Measurements from ENCODE around the gene OPCML. TPM values are rescaled to one million over a fixed set of nuclear protein-coding genes. Genes with fewer than 3 reads are reported as not detected.

The OPCML gene
- total and polyA plus RNA-seq, 2 experiments from 2014 or later, result 1.2 to 4.4 TPM

GRCh38 chr11:133235381-133235780 lies 296.9 kb downstream of the OPCML start:
- Histone ChIP-seq H3K4me3 (no peak overlapping the region), H3K9me2 (ENCODE audit: insufficient read depth) (no peaks in the 10 kb centered on the region), H3K27ac (ENCODE audit: low read depth) (no peak overlapping the region), H3K27me3 (ENCODE audit: insufficient read depth) (no peaks in the 10 kb centered on the region), H3K4me1 (ENCODE audit: insufficient read depth) (peaks cover 52% of the 10 kb centered on the region), H2AFZ (no peak overlapping the region), H3K36me3 (ENCODE audit: insufficient read depth) (0 out of 2 replicates have a peak, but pooled peaks cover 3% of the 10 kb centered on the region), H3K79me2 (replicated peaks; ENCODE audit: insufficient read depth) (no peaks in the 10 kb centered on the region), H3K4me2 (no peak overlapping the region), H4K20me1 (replicated peaks; ENCODE audit: insufficient read depth) (no peaks in the 10 kb centered on the region), H3F3A (replicated peaks; ENCODE audit: low read depth) (no peaks in the 10 kb centered on the region)
- Mint-ChIP-seq H3K27ac (no peak overlapping the region), H3K4me1 (peaks cover 49% of the 10 kb centered on the region), H3K9me3 (peaks cover 10% of the 10 kb centered on the region), H3K4me3 (no peak overlapping the region), H3K36me3 (ENCODE audit: low read depth) (peaks cover 5% of the 10 kb centered on the region; the same call in 2 of the 3 replicates), H3K27me3 (ENCODE audit: insufficient read depth, low read depth, poor library complexity) (no peaks in the 10 kb centered on the region)
- ATAC-seq (no peak), DNase-seq (ENCODE audit: low spot score) (no peak)
- TF ChIP-seq ZNF114 (CRISPR knock-in tag; IDR thresholded peaks at IDR 0.05), result no peak
- no peak for TF ChIP-seq ZNF331 (CRISPR knock-in tag; IDR thresholded peaks at IDR 0.05; ENCODE audit: low read depth)
- no peak for TF ChIP-seq CREB1 (CRISPR knock-in tag; IDR thresholded peaks at IDR 0.05; ENCODE audit: low read depth)
- no peak for TF ChIP-seq CTCF (conservative IDR thresholded peaks at IDR 0.05; ENCODE audit: low read depth in 2 of 2)
- no peak for TF ChIP-seq STAT1 (IDR thresholded peaks at IDR 0.05; ENCODE audit: unreplicated experiment)
- no peak for TF ChIP-seq EZH2 (IDR thresholded peaks at IDR 0.05; ENCODE audit: low read depth, unreplicated experiment)
- no peak for TF ChIP-seq REST (IDR thresholded peaks at IDR 0.05; ENCODE audit: unreplicated experiment)
- TF ChIP-seq EZH2phosphoT487 (IDR thresholded peaks at IDR 0.05; ENCODE audit: unreplicated experiment), result no peak
- no peak for TF ChIP-seq ETS1 (IDR thresholded peaks at IDR 0.05)
- TF ChIP-seq JUNB (IDR thresholded peaks at IDR 0.05; ENCODE audit: unreplicated experiment), result no peak
- no peak for TF ChIP-seq ZNF462 (CRISPR knock-in tag; IDR thresholded peaks at IDR 0.05)
- no peak for TF ChIP-seq NANOG (IDR thresholded peaks at IDR 0.05; ENCODE audit: borderline replicate concordance)
- no peak for TF ChIP-seq POLR2AphosphoS5 (IDR thresholded peaks at IDR 0.05; ENCODE audit: low read depth)

Measured in GM23338 (cell line).